A673 (cell line): Measurements from ENCODE around the gene PLCL1. TPM values are rescaled to one million over a fixed set of nuclear protein-coding genes. Genes with fewer than 3 reads are reported as not detected.

Experiments used
- BruUV-seq: library from RNA; stranded (reverse); fragments of 400-500 nt; replicated peaks from 2 replicates; lab custom pipeline; 2021; lab: Mats Ljungman, UMichigan
- CTCF ChIA-PET: fragments of 300-600 bp; sonication (Branson Sonifier 250); formaldehyde crosslinking; loops from one replicate; lab custom pipeline; 2022; ENCODE audit warnings: antibody characterized with exemption; lab: Charles Lee
- POLR2A ChIA-PET: fragments of 300-600 bp; sonication (Branson Sonifier 250); formaldehyde crosslinking; loops from one replicate; lab custom pipeline; 2022; ENCODE audit warnings: antibody characterized with exemption; ENCODE audit not compliant: low non-redundant PET; lab: Charles Lee
- DNase-seq: peaks from one replicate; pipeline ENCODE4 v3.0.0-alpha.2; 2015; ENCODE audit warnings: low spot score
- H3K27ac ChIP-seq: fragments of 200-600 bp; sonication (generic); 2 replicates; pipeline ENCODE4 v1.5.1; 2016; ENCODE audit warnings: mixed run types, low read depth, mild to moderate bottlenecking, mixed read lengths, antibody characterized with exemption, low read length; ENCODE audit not compliant: poor library complexity, severe bottlenecking
- H3K27me3 ChIP-seq: fragments of 200-600 bp; sonication (generic); replicated peaks from 2 replicates; pipeline ENCODE4 v1.6.1; 2017; ENCODE audit warnings: mixed run types, low read depth, mild to moderate bottlenecking, mixed read lengths, antibody characterized with exemption, low read length; ENCODE audit not compliant: insufficient read depth, poor library complexity
- H3K36me3 ChIP-seq: fragments of 200-600 bp; sonication (generic); 2 replicates; pipeline ENCODE4 v1.6.1; 2016; ENCODE audit warnings: mixed run types, mild to moderate bottlenecking, mixed read lengths, antibody characterized with exemption, low read length; ENCODE audit not compliant: insufficient read depth, poor library complexity, severe bottlenecking
- H3K4me1 ChIP-seq: fragments of 200-600 bp; sonication (generic); 2 replicates; pipeline ENCODE4 v1.6.1; 2017; ENCODE audit warnings: mixed run types, mild to moderate bottlenecking, mixed read lengths, antibody characterized with exemption, low read length; ENCODE audit not compliant: insufficient read depth, poor library complexity, severe bottlenecking
- H3K4me3 ChIP-seq: fragments of 200-600 bp; sonication (generic); 2 replicates; pipeline ENCODE4 v1.5.1; 2016; ENCODE audit warnings: low read depth, mixed run types, mild to moderate bottlenecking, mixed read lengths, low read length; ENCODE audit not compliant: poor library complexity, severe bottlenecking
- H3K9me3 ChIP-seq: fragments of 200-600 bp; sonication (generic); 2 replicates; pipeline ENCODE4 v1.6.1; 2016; ENCODE audit warnings: mixed run types, low read depth, mild to moderate bottlenecking, mixed read lengths, antibody characterized with exemption, low read length; ENCODE audit not compliant: poor library complexity, severe bottlenecking
- CTCF ChIP-seq: fragments of 300-800, 200-600 bp; sonication (generic); conservative IDR thresholded peaks from 2 replicates; pipeline ENCODE4 v1.5.1; 2017; ENCODE audit warnings: low read depth, mild to moderate bottlenecking, antibody characterized with exemption, low read length, moderate library complexity, mixed read lengths
- EZH2 ChIP-seq: fragments of 200-600 bp; sonication (generic); IDR thresholded peaks from 2 replicates; pipeline ENCODE4 v1.6.1; 2017; ENCODE audit warnings: borderline replicate concordance, low read depth, mild to moderate bottlenecking, mixed read lengths, antibody characterized with exemption, low read length; ENCODE audit not compliant: poor library complexity, severe bottlenecking
- intact Hi-C: fragments of 100-400 bp; cut with micrococcal nuclease; formaldehyde crosslinking; loops from one replicate; pipeline ENCODE4 v1.10.0; 2022; ENCODE audit not compliant: unreplicated experiment
- total RNA-seq: library from RNA; stranded (reverse); gene quantifications from 2 replicates; pipeline ENCODE4 v1.2.3, GENCODE V29; 2021

PLCL1 gene
- total RNA-seq, 1 experiment from 2014 or later, result not detected

GRCh38 chr2:198044777-198045176 lies 240.4 kb downstream of the PLCL1 start:
- no peaks in the 10 kb centered on the region for H3K9me3 ChIP-seq
- BruUV-seq, result no TSS peak
- CTCF ChIA-PET, result no interaction called here
- no peak for DNase-seq
- POLR2A ChIA-PET, result no interaction called here
- H3K4me3 ChIP-seq, result no peak overlapping the region
- intact Hi-C loops, result no loop called here
- TF ChIP-seq EZH2, result no peak
- no peak for TF ChIP-seq CTCF
- H3K36me3 ChIP-seq, result no peaks in the 10 kb centered on the region
- H3K4me1 ChIP-seq, result no peaks in the 10 kb centered on the region
- peaks cover under 1% of the 10 kb centered on the region for H3K27me3 ChIP-seq
- no peak overlapping the region for H3K27ac ChIP-seq

- H3K4me3 ChIP-seq, result no peak overlapping the region
- no peak overlapping the region for H3K27ac ChIP-seq
- DNase-seq, result no peak
- ChIA-PET CTCF (no interaction called here), POLR2A (no interaction called here)
- TF ChIP-seq CTCF (no peak), EZH2 (no peak)
- BruUV-seq, result no TSS peak
- H3K9me3 ChIP-seq, result no peaks in the 10 kb centered on the region
- H3K4me1 ChIP-seq, result no peaks in the 10 kb centered on the region
- no peaks in the 10 kb centered on the region for H3K27me3 ChIP-seq
- no peaks in the 10 kb centered on the region for H3K36me3 ChIP-seq
- intact Hi-C loops, result no loop called here
These were observed 240.8 kb downstream of the PLCL1 start for GRCh38 chr2:198045227-198045626.

- ChIA-PET POLR2A (no interaction called here), CTCF (no interaction called here)
- intact Hi-C loops, result no loop called here
- Histone ChIP-seq H3K27ac (no peak overlapping the region), H3K36me3 (no peaks in the 10 kb centered on the region), H3K4me1 (no peaks in the 10 kb centered on the region), H3K4me3 (no peak overlapping the region), H3K9me3 (no peaks in the 10 kb centered on the region), H3K27me3 (peaks cover 3% of the 10 kb centered on the region)
- TF ChIP-seq CTCF, result no peak
- TF ChIP-seq EZH2, result no peak
- BruUV-seq, result no TSS peak
- no peak for DNase-seq
These were observed 248.3 kb downstream of the PLCL1 start for GRCh38 chr2:198052741-198053140.
